Daoy (cell line): ENCODE results near the gene BRD7. TPM values are rescaled to one million over a fixed set of nuclear protein-coding genes. Genes with fewer than 3 reads are reported as not detected.

Source experiments
- DNase-seq: peaks from one replicate; pipeline ENCODE4 v3.0.0-alpha.2; 2015; ENCODE audit warnings: low read depth
- total RNA-seq: library from RNA; depleted of rRNA; stranded (reverse); fragments of >200 nt; shearing (Covaris generic); gene quantifications from 2 replicates; pipeline ENCODE4 v1.2.3, GENCODE V29; 2014

BRD7 gene
- total RNA-seq, 1 experiment from 2014 or later: 56.7 TPM

DNA sequence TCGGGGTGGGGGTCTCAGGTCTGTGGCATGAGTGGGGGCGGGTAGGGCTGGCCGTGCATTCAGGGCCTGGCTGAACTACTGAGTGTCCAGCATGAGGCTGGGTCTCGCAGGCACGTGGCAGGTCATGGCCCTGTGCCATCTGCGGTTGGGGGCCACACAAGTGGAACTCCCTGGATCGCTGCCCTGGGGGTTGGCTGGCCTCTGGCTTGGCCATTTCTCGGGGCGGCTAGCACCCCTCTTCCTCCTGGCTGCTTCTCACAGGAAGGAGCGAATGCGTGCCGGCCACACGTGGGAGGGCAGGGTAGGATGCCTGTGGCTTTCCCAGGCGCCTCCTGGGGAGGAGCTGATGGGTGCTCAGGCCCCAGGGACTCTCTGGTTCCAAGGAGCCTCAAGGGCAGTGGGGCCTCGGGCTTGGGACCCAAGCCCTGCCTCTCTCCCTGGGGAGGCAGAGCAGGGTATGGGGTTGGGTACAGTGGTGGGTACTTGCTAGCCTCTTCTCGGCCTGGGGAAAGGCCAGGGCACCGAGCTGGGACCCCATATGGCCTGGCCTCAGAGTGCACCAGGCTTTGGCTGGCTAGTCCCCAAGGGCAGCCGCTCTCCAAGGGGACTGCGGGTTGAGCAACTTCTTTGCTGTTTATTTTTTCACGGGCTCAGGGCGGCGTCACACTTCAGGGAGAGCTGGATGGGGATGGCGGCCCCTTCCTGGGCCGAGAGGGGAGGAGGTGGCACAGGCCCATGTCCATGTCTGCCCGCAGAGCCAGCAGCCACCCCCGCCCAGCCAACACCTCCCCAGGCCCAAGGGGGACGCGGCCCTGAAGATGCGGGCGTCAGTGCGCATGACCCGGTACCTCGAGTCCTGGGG lies 65.0 kb downstream of the BRD7 start:
- peak; percentile 71 for DNase-seq

DNA sequence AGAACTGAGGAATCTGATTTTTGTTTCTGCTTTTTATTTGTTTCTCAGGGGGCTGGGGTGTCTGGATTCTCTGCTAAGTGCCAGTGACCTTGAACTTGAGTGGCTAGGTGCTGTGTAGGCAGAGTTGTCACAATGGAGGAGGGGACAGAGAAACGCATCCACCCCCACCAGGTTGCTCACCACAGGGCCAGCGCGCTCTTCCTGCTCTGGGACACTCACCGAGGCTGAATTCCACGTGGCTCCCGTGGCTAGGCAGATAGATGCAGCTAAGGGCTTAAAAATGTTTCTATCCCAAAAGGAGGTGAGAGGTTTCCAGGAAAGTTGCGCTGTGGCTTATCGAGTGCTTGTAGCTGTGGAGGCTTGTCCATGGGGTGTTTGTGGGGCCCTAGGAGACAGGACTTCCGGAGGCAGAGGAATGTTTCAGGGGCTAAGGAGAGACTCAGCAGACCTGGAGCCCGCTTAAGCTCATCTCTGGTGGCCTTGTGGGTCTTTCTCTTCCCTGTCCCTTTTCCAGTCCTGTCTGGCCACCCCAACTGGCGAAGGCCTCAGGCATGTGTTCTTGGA lies 65.7 kb downstream of the BRD7 start:
- DNase-seq: peak; percentile 29

DNA sequence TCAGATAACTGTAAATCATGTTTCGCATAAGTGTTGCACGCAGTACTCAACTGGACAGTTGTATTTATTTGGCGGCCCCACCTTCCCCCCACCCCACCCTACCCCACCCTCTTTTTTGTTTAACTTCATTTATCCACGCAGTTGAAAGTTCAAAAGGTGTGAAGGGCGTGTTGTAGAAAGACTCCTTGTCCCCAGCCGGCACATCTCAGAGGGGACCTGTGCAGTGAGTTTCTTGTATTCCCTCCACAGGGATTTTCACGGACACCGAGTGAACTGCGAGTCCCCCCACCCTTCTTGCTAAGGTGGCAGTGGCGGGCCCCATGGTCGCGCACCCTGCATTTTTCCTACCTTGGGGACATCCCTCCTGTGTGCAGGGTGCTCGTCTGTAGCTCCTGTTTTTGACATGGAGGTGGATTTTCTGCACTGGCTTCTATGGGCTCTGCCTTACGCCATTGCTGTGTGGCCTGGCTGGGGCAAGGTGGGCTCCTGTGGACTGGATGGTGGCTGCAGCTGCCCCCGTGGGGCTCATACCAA lies 66.2 kb downstream of the BRD7 start:
- DNase-seq: no peak

DNA sequence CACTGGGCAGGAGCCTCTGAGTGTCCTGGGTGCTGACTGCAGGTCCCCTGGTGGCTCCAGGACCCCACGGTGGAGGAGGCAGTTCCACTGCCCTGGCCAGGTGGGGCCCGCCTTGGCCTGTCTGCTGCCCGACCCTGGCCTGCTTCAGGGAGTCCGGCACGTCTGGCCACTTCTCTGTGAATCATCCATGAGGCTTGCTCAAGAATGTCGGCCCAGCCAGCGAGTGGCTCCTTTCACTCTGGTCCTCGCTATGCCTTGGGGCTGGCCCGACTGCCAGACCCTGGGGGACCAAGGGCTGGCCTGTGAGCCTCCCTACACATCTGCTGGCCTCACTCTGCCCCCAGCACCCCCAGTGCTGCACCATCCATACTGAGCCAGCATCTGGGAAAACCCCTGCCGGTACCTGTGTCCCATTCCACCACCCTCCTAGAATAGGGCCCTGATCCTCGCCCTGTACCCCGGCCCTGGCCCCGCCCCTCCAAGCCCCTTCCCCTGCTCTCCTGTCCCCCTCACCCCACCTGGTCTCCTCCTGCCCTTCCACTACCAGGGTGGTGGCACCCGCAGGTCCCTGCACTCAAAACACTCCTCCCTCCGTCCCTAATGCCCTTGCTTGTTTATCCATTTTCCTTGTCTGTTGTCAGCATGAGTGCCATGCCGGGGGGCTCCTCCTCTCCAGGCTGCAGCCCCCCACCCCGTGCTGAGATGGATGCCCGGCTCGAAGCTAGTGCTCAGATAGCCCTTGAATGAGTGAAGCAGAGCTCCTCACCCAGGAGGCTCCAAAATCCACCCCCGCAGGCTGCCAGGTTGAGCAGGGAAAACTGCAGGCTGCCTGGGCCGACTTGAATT lies 66.9 kb downstream of the BRD7 start:
- DNase-seq: peak; percentile 67

DNA sequence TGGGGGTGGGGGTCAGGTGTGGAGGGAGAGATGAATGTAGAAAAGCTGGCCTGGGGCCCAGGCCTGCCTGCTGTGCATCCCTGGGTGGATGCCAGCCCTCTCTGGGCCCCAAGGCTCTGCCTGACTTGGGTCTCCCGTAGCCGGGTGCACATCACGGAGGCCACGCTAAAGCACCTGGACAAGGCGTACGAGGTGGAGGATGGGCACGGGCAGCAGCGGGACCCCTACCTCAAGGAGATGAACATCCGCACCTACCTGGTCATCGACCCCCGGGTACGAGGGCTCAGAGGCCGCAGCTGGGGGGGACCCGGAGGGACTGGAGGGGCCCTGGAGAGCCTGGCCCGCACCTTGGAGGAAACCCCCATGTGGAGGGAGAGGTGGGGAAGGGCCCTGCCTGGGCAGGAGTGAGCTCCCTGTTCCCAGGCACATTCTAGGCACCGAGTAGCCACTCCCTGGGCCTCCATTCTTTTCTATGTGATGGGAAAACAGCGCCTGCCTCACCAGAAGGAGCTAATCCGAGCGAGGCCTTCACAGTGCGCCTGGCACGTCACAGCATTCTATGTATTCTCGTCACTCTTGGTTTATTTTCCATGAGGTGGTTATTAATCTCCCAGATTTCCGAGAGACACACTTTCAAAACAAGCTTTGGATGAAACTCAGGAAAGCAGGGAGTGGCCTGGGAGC lies 67.7 kb downstream of the BRD7 start:
- no peak for DNase-seq

DNA sequence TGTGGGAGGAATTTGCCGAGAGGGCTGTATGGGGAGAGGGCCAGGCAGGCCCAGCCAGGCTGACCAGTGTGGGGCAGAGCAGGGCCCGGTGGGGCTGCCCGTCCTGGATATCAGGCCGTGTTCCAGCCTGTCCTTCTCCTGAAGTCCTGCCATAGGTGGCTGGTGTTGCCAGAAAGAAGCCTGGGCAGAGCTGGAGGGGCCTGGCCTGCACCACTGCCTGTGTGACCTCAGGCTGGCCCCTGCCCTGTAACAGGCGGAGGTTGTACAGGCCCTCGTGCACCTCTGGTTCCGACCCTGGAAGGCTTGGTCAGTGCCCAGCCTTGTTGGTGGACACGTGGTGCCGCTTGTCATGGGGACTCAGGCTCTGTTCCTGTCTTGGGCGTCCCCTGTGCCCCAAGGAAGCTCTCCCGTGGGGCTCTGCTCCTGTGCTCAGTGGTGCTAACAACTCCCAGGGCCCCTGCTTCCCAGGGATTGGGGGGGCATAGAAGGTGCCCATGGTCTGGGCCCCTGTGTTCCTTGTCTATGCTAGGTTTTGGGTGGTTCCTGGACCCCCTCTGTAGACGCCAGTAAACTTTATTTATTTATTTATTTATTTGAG lies 69.2 kb downstream of the BRD7 start:
- DNase-seq: no peak

DNA sequence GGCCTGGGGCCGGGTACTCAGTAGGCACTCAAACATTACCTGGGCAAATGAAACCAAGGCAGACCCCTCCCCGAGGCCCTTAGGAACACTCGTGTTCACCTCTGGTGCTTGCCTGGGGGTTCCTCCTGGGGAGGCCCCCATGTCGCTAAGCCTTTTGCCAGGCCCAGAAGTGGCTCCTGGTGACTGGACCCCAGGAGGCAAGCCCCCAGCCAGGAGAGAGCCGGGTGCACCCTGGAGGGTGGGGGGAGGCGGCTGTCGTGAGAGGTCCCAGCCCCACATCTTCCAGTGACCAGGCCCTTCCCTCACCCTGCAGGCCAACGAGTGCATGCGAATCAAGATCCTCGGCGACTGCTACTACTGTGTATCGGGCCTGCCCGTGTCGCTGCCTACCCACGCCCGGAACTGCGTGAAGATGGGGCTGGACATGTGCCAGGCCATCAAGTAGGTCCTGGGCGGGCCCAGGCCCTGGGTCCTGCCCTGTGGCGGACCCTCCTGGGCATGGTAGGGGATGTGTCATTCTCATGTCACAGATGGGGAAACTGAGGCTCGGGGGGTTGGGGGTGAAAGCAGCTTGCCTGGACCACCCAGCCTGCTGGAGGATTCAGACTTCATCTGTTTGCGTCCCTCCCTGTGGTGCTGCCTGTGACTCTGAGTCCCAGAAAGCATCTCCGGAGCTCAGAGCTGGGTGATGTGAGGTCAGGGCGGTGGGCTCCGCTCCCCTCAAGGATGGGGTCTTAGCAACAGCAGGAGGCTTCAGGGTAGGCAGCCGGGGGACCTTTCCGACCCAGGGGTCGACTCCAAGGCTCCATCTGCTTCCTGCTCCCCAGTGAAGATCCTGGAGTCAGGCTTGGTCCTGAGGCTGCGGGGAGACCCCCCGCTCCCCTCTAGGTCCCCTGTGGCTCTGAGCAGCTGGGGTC lies 69.9 kb downstream of the BRD7 start:
- no peak for DNase-seq

DNA sequence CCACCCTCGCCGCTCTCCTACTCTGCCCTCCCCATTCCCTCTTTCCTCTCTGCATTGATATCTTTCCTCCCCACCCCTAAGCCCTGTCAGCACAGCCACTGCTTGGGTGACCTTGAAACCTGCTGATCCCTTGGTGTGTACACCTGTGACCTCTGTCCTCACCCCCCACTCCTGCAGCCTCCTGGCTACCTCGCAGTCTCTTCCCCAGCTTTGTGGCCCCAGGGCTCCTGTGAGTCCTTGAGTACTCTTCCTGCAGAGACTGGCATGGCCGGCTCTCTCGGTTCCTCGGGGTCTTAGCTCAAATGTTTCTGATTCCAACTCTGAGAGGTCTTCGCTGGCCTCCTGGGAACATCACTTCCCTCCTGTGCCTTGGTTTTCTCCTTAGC lies 70.7 kb downstream of the BRD7 start:
- no peak for DNase-seq

DNA sequence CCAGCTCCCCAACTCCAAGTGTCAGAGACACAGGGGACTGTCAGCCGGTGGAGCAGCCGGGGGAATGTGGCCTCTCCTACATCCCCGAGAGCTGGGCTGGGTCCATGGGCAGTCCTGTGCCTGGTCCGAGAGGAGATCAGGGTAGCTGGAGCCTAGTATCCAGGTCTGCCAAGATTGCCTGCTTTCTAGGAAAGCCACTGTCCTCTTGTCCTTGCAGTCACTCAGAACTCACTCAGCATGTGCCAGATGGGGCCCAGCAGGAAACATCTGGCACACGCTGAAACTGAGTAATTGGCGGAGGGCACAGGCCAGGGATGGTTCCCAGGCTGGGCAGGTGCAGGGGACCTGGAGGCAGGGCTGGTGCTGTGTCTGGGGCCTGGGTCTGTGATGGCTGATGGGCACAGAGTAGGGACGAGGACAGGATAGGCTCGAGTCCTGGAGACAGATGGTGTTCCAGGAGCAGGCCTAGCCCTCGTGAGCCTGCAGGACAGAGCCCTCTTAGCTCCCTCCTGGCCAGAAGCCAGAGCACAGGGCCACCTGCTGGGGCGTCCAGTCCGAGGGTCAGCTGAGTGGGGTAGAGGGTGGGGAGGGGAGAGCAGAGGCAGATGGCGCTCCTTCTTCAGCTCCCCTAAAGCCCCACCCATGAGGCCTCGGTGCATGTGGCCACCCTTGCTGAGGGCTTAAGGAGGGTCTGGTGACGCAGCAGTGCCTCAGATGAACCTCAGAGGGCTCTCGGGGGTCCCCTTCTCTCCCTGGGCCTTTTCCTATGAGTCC lies 71.3 kb downstream of the BRD7 start:
- DNase-seq: no peak

DNA sequence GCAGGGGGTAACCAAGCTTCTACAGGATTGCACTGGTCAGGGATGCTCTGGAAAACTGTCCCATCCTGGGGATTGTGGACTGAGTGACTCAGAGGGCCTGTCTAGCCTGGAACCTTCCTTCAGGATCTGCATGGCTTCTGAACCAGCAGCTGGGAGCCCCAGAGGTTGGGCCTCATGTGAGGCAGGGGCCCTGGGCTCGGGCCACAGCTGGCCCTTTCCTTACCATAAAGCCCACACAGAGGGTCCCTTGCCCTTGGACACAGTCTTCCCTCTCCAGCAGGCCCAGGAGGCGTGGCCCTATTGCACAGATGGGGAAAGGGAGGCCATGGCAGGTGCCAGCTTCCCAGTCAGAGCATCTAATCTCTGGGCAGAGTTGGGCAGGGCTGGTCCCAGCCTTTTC lies 72.0 kb downstream of the BRD7 start:
- DNase-seq: no peak

DNA sequence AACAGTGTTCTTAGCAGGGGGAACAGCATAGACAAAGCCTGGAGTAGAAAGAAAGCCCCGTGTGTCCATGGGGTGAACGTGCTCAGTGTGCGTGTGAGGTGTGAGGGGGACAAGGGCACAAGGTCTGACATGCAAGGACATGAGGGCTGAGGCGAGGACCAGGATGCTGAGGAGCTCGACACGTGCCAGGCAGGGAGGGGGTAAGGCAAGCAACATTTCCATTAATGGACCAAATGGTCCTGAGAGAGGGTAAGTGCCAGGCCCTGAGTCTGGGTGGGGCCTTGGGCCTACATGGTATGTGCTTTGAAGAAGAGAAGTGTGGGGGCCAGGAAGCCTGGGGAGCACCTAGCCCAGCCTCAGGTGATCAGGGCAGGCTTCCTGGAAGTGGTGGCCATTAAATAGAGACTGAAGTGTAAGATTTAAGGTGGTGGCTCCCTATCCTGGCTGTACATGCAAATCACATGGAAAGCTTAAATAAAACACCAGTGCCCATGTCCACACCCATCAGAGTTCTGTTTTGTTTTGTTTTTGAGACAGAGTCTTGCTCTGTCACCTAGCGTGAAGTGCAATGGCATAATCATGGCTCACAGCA lies 73.2 kb downstream of the BRD7 start:
- no peak for DNase-seq

DNA sequence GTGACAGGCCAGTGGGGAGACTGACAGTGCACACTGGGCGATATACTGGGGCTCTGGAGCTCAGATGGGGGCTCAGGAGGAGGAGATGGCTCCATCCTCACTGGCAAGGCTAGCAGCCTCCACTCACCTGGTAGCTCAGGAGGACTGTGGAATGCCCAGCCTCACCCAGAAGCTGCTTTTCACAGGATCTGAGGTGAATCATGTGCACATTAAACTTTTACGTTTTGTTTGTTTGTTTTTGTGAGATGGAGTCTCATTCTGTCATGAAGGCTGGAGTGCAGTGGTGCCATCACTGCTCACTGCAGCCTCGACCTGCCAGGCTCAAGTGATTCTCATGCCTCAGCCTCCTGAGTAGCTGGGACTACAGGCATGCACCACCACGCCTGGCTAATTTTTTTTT lies 73.8 kb downstream of the BRD7 start:
- no peak for DNase-seq

DNA sequence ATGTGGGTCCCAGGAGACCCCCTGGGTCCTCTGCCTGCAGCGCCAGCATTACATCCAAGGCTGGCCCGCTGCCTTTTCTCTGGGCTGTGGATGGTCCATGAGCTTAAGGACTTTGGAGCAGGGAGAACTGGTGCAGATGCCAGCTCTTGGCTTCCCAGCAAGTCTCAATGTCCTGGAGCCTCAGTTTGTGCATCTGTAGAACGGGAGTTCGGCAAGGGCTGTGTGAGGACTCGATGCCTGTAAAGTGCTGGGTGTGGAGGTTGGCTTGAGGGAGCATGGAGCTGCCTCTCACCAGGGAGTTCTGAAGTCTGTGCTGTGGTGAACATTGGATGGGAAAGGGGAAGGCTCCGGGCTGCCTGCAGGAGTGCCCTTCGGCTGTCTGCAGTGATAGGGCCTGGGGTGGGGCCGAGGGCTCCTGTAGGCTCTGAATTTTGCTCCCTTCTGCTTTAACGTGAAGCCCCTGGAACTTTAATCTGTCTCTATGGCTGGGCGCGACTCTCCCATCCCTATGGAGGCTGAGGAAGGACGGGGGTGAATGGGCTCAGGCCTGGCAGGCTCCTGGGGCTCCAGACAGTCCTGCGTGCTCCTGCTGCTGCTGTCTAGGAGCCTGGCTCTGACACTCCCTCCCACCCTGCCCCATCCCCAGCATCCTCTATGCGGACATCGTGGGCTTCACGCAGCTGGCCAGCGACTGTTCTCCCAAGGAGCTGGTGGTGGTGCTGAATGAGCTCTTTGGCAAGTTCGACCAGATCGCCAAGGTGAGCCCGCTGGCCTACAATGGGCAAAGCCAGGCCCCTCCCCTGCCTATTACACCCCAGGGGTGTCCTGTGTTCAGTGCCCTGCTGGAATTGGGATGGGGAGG lies 74.6 kb downstream of the BRD7 start:
- no peak for DNase-seq

DNA sequence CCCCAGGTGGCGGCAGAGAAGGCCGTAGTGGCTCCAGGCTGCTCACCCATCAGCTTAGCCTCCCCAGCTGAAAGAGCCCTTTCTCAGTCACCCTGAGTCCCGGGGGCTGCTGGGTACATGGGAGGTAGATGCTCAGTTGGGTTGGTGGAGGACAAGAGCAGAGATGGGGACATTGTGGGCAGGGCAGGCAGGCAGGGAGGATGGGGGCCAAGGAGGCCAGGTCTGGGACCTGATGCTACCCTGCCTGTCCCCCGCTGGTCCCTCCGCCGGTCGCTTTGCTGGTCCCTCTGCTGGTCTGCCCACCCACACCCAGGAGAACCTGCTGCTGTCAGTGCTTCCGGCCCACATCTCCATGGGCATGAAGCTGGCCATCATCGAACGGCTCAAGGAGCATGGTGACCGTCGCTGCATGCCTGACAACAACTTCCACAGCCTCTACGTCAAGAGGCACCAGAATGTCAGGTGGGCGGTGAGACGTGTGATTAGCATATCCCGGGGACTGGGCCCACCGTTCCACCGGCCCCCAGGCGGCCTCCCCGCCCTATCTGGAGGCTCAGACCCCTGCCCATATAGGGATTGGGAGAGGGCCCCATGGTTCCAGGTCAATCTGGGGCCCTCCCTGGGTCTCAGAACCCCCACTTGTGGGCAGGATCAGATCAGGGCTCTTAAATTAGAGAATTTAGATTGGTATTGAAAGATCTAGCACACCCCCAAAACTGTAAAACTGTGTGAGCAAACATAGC lies 75.6 kb downstream of the BRD7 start:
- no peak for DNase-seq

DNA sequence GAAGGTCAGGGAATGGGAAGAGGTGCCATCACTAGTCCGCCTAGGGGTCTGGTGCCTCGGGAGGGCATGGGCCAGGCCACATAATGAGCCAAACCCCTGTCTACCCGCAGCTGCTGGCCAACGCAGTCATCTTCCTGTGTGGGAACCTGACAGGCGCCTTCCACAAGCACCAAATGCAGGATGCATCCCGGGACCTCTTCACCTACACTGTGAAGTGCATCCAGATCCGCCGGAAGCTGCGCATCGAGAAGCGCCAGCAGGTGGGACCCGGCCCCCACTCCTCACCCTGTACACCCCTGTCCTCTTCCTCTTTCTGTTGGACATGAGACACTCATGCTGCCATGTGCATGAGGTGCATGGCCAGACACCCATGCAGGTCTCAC lies 76.2 kb downstream of the BRD7 start:
- DNase-seq: no peak

DNA sequence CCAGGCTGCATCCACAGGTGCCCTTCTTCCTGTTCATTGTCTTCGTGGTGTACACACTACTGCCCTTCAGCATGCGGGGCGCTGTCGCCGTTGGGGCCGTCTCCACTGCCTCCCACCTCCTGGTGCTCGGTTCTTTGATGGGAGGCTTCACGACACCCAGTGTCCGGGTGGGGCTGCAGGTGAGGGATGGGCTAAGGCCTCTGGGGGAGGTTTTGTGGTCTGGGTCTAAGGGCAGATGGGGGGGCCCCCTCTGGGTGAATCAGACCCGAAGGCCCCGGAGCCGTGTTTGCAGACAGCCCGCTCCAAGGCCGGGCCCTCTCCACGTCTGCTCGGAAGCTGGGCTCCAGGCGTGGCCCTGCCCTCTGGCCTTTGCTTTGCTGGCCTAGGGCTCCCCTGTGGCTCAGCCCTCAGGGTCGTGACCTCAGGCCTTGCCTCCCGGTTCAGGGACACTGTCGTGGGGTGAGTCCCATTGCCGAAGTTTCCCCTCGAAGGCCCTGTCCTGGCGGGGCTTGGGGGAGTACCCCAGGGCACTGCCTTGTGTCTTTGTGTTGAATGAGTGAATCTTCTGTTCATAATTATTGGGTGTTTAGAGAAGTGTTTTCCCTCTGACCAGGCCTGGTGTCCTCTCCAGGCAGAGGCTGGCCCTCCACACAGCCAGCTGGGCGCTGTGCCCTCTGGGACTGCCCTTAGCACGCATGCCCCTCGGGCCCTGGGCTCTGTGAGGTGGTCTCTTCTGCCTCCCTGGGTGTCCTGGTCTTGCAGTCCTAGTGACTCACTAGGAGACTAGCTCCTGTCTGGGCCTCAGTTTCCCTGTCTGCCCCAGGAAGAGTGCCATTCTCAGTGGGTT lies 76.8 kb downstream of the BRD7 start:
- DNase-seq: no peak

DNA sequence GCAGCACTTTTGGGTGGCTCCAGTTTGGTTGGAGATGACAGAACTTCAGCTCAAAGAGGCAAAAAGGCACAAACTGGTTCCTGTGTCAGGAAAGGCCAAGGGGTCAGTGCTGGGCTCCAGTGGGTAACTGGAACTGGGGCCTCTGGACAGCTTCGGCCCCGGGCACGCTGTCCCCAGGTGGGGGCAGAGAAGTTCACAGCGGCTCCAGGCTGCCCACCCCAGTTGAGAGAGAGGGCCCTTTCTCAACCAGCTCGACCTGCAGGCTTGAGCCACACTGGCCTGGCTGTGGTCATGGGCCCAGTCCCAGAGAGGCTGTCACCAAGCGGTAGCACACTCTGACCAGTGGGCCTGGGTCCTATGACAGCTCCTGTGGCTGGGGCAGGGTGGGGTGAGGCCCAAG lies 77.9 kb downstream of the BRD7 start:
- DNase-seq: no peak
